ENCODE measurements around the gene TAS1R3.

Gene TAS1R3

GRCh38 chr1:1371746-1372711 lies 40.9 kb downstream of the TAS1R3 start:
- DNase-seq: peak; percentile 77

- DNase-seq: no peak
Measured at GRCh38 chr1:1373051-1373814, 42.2 kb downstream of the TAS1R3 start.

GRCh38 chr1:1373815-1374588 lies 42.9 kb downstream of the TAS1R3 start:
- DNase-seq: peak; percentile 19

GRCh38 chr1:1374589-1374928 lies 43.5 kb downstream of the TAS1R3 start:
- no peak for DNase-seq

DNA sequence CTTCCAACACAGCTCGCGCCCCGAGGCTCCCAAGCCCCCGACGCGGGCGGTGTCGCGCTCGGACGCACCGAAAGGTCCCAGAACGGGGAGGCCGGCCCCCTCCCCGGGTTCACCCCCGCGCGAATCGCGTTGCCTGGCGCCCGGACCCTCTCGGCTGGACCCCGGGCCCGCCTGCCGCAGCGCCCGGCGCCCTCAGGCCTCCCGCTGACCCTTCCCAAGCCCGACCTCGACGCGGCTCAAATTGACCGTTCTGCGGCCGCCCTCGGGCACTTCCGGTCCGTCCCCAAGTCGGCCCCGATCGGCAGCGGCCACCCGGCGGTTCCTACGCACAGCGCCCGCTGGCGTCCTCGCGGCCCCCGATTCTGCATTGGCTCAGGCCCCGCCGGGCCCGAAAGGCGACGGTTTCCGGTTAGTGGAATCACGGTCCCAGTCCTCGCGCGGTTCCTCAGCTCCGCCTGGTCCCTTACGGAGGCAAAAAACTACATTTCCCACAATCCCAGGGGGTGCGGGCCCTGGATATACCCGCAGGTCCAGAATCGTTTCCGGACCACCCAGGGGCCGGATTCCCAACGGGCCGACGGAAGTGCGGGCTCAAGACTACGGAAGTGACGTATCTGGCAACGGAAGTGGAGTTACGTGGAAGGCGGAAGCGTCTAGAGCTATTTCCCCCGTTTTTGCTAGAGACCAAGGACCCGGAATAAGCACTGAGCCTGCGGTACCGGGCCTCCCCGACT lies 44.0 kb downstream of the TAS1R3 start, which contains the start of gene AURKAIP1:
Gene AURKAIP1, minus strand, starts transcription at position 279 of the 734 bp plus-strand sequence. CDS start 451 bp downstream, outside the sequence.
- peak; percentile 92 for DNase-seq

GRCh38 chr1:1376551-1377226 lies 45.6 kb downstream of the TAS1R3 start:
- no peak for DNase-seq

DNA sequence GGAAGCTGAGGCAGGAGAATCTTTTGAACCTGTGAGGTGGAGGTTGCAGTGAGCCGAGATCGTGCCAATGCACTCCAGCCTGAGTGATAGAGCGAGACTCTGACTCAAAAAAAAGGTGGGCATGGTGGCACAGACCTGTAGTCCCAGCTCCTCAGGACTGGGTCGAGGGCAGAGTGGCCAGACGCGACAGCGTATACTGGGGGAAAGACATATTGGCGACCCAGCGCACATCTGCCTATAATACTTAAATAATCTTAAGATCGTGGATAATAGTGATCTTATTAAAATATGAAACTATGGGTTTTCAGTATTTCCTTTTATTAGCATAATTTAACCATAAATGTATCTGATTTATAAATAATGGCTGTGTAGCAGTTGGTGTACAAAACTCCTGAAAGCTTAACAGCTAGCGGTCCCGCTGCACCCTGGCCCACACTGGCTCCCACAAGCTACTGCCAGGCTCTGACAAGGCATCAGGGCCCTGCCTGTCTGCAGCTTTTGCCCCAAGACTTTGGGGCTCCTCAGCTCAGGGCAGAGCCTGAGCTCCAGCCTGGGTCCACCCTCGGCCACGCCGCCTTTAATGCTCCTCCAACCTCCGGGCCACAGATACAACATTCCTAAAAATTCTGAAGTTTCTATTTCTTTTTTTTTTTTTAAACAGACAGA lies 46.6 kb downstream of the TAS1R3 start:
- no peak for DNase-seq

- no peak for DNase-seq
Measured at GRCh38 chr1:1380860-1381259, 49.8 kb downstream of the TAS1R3 start.

- DNase-seq: no peak
Measured at GRCh38 chr1:1381294-1381693, 50.2 kb downstream of the TAS1R3 start.
